ENCODE data around the gene CD99.

The CD99 gene

DNA sequence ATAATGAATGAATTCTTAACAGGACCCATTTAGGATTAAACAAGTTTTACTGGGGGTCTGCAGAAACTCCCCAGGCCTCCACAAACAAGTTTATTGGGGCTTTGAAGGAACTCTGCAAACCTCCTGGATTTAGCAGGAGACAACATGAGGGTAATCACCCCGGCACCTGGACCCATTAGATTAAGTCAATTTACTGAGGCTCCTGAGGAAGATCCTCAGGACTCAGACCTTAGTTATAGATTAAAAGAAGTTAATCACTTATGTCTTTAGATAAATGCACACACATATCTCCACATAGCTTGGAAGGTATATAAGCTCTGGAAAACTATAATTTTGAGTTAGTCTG, 90.1 kb downstream of the CD99 start:
- Histone ChIP-seq H3K36me3 (ENCODE audit: control insufficient read depth, insufficient read depth, low read length) (no peaks in the 10 kb centered on the region), H3K4me1 (ENCODE audit: control insufficient read depth, insufficient read depth, low read length) (no peaks in the 10 kb centered on the region), H3K27me3 (ENCODE audit: control insufficient read depth, insufficient read depth, low read length) (no peaks in the 10 kb centered on the region), H3K4me3 (ENCODE audit: low read length) (no peak overlapping the region), H3K9ac (ENCODE audit: low read length) (no peak overlapping the region), H3K27ac (ENCODE audit: low read depth, low read length) (no peak overlapping the region)

DNA sequence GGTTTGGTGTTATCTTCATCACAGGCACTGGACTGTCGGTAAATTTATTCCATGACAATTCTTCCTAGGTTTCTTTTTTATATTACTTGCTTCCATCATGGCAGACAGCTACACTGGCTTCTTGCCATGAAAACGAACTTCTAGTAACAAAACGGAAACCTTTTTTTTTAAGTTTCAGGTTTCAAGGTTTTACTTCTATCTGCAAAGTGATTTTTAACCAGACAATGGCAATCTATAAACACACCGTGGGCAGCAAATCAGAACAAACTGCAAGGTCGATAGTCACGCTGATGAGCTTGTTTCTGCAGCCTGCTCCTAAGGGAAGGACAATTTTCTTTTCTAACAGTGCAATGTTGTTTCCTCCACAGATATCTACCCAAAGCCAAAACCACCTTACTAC, 90.6 kb downstream of the CD99 start:
- H3K36me3 ChIP-seq (ENCODE audit: control insufficient read depth, insufficient read depth, low read length), result no peaks in the 10 kb centered on the region
- H3K4me1 ChIP-seq (ENCODE audit: control insufficient read depth, insufficient read depth, low read length), result no peaks in the 10 kb centered on the region
- no peak overlapping the region for H3K27ac ChIP-seq (ENCODE audit: low read depth, low read length)
- no peaks in the 10 kb centered on the region for H3K27me3 ChIP-seq (ENCODE audit: control insufficient read depth, insufficient read depth, low read length)
- no peak overlapping the region for H3K9ac ChIP-seq (ENCODE audit: low read length)
- H3K4me3 ChIP-seq (ENCODE audit: low read length), result no peak overlapping the region

DNA sequence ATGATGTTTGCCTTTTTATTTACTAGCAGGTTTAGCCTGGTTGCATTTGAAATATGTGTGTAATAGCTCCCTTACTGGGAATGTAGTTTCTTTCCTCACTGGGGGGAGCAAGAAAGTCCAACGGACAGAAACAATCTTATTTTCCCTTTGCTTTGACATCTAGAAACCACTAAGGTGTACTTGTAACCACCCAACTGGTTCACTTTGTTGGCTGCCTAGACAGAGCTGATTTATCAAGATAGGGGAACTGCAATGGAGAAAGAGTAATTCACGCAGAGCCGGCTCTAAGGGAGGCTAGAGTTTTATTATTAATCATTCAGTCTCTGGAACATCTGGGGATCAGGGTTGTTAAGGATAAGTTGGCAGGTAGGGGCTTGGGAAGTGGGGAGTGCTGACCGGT, 91.1 kb downstream of the CD99 start:
- Histone ChIP-seq H3K4me1 (ENCODE audit: control insufficient read depth, insufficient read depth, low read length) (no peaks in the 10 kb centered on the region), H3K4me3 (ENCODE audit: low read length) (no peak overlapping the region), H3K36me3 (ENCODE audit: control insufficient read depth, insufficient read depth, low read length) (no peaks in the 10 kb centered on the region), H3K27ac (ENCODE audit: low read depth, low read length) (no peak overlapping the region), H3K27me3 (ENCODE audit: control insufficient read depth, insufficient read depth, low read length) (no peaks in the 10 kb centered on the region), H3K9ac (ENCODE audit: low read length) (no peak overlapping the region)

DNA sequence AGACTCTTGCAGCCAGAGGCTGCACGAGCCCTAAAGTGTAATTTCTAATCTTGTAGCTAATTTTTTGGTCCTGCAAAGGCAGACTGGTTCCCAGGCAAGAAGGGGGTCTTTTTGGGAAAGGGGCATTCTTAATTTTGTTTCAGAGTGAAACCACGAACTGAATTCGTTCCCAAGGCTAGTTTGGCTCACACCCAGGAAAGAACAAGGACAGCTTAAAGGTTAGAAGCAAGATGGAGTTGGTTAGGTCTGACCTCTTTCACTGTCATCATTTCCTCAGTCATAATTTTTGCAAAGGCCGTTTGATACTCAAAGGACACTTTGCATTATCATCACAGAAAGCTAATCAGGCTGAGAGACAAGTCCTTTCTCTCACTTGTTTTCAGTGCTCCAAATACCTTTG, 91.7 kb downstream of the CD99 start:
- Histone ChIP-seq H3K36me3 (ENCODE audit: control insufficient read depth, insufficient read depth, low read length) (no peaks in the 10 kb centered on the region), H3K4me1 (ENCODE audit: control insufficient read depth, insufficient read depth, low read length) (no peaks in the 10 kb centered on the region), H3K27me3 (ENCODE audit: control insufficient read depth, insufficient read depth, low read length) (no peaks in the 10 kb centered on the region), H3K9ac (ENCODE audit: low read length) (no peak overlapping the region), H3K4me3 (ENCODE audit: low read length) (no peak overlapping the region), H3K27ac (ENCODE audit: low read depth, low read length) (no peak overlapping the region)

DNA sequence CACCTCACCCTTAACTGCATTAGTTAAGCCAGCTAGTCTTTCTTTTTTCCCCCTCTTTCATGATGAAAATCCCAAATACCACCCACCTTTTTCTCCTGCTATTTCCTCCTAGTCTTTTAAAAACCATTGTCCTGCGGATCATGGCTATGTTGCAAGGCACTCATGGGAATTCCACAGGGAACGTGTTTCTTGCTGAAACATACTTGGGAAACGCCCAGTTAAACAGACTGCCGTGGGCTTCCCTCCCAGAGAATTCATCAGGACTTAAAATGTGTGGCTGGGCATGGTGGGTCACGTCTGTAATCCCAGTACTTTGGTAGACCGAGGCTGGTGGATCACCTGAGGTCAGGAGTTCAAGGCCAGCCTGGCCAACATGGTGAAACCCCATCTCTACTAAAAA, 92.9 kb downstream of the CD99 start:
- no peaks in the 10 kb centered on the region for H3K4me1 ChIP-seq (ENCODE audit: control insufficient read depth, insufficient read depth, low read length)
- no peaks in the 10 kb centered on the region for H3K36me3 ChIP-seq (ENCODE audit: control insufficient read depth, insufficient read depth, low read length)
- no peak overlapping the region for H3K9ac ChIP-seq (ENCODE audit: low read length)
- no peaks in the 10 kb centered on the region for H3K27me3 ChIP-seq (ENCODE audit: control insufficient read depth, insufficient read depth, low read length)
- H3K27ac ChIP-seq (ENCODE audit: low read depth, low read length), result no peak overlapping the region
- no peak overlapping the region for H3K4me3 ChIP-seq (ENCODE audit: low read length)

DNA sequence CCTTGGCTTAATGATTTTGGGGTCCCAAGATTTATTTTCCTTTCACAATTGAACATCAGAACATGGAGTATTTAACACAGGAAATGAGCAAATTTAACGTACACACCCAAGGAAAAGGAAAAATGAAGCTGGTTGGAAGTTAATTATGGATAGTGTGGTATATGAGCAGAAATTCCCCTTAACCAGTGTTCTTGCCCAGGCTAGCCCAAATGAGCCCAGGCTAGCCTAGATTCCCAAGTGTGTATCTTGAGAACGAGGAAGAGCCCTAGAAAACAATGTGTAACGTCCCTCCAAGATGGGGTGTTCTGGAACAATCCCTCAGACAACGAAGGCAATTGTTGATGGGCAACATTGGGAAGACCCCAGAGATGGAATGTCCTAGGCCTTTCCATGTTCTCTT, 94.4 kb downstream of the CD99 start:
- Histone ChIP-seq H3K27ac (ENCODE audit: low read depth, low read length) (no peak overlapping the region), H3K9ac (ENCODE audit: low read length) (no peak overlapping the region), H3K36me3 (ENCODE audit: control insufficient read depth, insufficient read depth, low read length) (no peaks in the 10 kb centered on the region), H3K4me3 (ENCODE audit: low read length) (no peak overlapping the region), H3K4me1 (ENCODE audit: control insufficient read depth, insufficient read depth, low read length) (no peaks in the 10 kb centered on the region), H3K27me3 (ENCODE audit: control insufficient read depth, insufficient read depth, low read length) (no peaks in the 10 kb centered on the region)

DNA sequence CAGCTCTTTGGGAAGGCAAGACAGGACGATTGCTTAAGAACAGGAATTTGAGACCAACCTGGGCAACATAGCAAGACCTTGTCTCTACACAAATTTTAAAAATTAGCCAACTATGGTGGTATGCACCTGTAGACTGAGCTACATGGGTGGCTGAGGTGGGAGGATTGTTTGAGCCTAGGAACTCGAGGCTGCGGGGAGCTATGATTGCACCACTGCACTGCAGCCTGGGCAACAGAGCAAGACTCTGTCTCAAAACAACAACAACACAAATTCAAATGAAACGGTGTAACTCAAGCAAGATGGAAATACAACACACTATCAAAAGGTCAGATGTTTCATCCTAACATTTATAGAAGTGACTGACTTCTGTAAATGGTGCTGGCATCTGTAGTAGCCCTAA, 97.9 kb downstream of the CD99 start:
- Histone ChIP-seq H3K27me3 (ENCODE audit: control insufficient read depth, insufficient read depth, low read length) (no peaks in the 10 kb centered on the region), H3K4me1 (ENCODE audit: control insufficient read depth, insufficient read depth, low read length) (no peaks in the 10 kb centered on the region), H3K36me3 (ENCODE audit: control insufficient read depth, insufficient read depth, low read length) (no peaks in the 10 kb centered on the region)

DNA sequence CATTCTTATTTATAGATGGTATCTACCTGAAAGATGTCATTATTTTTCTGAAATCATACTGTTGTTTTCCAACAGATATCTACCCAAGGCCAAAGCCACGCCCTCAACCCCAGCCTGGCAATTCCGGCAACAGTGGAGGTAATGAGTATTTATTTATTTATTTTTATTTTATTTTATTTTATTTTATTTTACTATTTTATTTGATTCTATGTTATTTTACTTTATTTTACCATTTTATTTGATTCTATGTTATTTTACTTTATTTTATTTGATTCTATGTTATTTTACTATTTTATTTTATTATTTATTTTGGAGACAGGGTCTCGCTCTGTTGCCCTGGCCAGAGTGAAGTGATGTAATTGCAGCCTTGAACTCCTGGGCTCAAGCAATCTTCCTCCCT, 98.5 kb downstream of the CD99 start:
- Histone ChIP-seq H3K4me3 (ENCODE audit: low read length) (no peak overlapping the region), H3K9ac (ENCODE audit: low read length) (no peak overlapping the region), H3K27me3 (ENCODE audit: control insufficient read depth, insufficient read depth, low read length) (no peaks in the 10 kb centered on the region), H3K4me1 (ENCODE audit: control insufficient read depth, insufficient read depth, low read length) (no peaks in the 10 kb centered on the region), H3K27ac (ENCODE audit: low read depth, low read length) (no peak overlapping the region), H3K36me3 (ENCODE audit: control insufficient read depth, insufficient read depth, low read length) (no peaks in the 10 kb centered on the region)

More for the DNA sequence above, 97.9 kb downstream of the CD99 start:
- Histone ChIP-seq H3K9ac (ENCODE audit: low read length) (no peak overlapping the region), H3K27ac (ENCODE audit: low read depth, low read length) (no peak overlapping the region), H3K4me3 (ENCODE audit: low read length) (no peak overlapping the region)
